Hematopoietic multipotent progenitor cell treated with erythropoietin and hydrocortisone succinate and interleukin-3 and kit ligand, for 4 days (in vitro differentiated cells): ENCODE data around the gene GGT5.

Experiments used
- DNase-seq: peaks from one replicate; pipeline ENCODE4 v3.0.0-alpha.2; 2015

GGT5 gene

DNA sequence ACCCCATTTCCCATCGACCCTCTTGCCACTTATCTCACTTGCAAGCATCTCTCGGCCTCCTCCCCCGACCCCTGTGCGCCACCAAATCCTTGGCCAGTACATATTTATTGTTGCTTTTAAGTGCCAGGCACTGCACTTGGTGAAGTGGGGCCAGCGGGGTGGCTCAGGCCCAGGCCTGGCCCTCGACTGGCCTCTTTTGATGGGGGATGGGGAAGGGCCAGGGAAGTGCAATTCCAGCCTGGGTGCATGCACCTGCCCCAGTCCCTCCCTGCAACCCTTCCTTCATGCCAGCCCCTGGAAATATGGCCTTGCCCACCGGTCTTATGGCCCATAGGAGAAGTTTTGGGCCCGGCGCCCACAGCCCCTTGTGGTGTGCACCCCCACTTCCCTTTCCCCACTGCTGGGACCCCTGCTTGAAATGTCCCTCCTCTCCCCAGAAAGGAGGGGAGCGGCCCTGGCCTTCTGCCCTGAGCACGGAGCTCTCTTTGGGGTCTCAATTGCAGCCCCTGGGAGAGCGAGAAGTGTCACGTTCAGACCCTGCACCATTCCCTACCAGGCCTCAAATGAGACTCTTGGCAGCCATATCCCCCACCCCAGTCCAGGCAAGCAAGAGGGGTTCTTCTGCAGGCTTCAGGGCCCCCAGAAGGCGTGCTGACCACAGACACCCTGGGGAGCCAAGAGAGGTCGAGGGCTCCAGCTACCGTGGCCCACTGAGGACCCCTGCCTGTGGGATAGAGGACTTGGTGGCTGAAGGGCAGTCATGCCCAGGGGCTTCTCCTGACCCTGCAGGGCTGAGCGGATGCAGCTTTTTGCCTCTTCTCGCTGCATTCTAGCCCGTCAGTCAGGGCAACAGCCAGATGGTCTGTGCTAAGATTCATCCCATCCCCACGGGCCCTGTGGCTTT is 62.6 kb downstream of the GGT5 start:
- peak; percentile 50 for DNase-seq

DNA sequence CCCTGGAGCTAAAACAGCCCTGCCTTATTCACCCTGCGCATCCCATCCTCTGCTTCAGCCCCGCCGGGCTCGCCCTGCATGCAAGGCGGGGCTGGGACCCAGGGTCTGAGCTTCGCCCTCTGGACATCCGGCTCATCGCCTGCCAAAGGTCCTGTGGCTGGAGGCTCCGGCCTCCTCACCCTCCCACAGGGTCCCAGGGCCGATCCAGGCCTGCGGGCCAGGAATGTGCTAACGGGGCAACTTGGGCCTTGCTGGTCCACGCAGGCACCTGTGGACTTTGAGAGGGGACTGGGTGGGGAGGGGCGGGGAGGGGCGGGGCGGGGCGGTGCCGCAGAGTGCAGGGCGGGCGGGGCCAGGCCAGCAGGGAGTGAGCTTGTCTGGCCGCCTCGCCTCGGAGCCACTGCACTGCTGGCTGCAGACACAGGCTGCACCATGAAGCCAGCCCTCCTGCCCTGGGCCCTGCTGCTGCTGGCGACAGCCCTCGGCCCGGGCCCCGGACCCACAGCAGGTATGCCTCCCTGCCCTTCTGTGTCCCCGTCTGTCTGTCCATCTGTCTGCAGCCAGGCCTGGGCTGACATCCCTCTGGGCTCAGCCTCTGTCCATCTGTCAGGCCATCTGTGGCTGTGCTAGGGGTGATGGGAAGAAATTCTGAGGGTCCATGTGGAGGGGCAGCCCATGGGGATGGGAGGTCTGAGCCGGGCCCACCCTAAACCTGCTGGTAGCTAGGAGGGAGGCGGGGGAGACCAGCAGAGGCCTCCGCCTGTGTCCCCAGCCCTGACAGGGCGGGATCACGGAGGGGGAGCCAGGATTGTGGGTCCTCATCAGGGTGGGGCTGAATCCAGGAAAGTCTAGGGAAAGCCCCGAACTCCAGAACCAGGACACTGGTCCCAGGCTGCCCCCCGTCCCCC is 63.5 kb downstream of the GGT5 start, which contains the start of gene SUSD2:
TSS of gene SUSD2 (plus strand) at position 400 of the 908 bp plus-strand sequence. CDS start at position 433, 33 bp downstream.
- no peak for DNase-seq

DNA sequence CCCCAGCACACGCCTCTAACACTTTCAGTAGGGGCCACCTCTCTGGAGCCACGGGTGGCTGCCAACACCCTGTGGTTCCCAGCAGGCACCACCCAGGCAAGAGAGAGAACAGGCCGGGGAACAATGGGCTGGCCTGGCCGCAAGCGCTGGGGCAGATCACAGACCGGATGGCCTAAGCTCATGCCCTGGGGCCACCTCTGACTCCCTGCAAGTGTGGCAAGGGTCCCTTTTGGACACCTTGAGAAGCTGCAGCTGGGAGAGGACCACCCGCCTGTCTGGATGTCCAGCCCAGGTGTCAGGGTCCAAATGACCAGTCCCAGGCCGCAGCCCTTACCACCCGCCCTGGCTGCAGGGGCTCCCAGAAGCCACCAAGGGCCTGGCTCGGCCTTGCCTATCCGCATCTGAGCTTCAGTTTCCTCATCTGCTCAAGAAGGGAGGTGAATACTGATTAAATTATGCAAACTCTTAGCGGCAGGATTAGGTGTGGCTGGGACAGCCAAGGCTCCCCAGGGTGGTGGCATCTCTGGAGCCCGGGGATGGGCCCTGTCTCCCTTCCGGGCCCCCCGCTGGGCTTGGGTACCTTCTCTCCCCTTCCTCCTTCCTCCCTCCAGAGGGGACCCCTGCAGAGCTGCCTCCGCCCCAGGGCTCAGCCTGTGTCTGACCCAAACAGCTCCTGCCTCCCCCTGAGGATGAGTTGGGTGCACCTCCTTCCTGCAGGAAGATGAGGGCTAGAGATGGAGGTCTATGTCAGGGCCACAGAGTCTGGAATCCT is 64.4 kb downstream of the GGT5 start:
- no peak for DNase-seq

DNA sequence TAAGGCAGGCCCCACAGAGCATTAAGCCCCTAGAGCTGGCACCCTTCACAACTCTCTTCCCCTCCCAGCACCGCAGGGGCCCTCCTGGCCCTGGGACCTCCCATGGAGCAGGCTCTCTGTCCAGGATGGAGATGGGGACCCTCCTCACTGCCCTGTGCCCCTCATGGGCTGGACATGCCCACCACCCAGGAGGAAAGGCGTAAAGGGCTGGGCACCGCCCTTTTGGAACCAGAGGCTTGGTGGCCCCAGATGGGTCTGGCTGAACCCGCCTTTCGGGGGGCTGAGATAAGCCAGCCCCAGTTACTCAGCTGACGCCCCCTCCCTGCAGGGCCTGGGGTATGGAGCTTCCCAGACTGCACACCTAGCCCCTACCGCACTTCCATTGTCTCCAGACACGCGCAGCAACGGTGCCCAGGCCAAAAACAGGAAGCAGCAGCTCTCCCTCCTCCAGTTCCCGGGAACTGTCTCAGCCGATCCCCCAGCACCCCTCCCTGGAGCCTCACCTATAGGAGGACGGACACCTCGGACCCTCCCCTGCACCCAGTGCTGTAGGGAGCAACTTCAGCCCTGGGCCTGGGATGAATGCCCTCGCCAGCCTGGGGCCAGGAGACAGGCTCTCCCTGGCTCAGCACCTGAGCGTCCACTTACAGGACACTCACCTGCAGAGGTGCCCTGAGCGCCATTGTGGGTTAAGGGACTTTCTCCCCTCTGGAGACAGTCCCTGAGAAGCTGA is 65.2 kb downstream of the GGT5 start:
- DNase-seq = no peak

DNA sequence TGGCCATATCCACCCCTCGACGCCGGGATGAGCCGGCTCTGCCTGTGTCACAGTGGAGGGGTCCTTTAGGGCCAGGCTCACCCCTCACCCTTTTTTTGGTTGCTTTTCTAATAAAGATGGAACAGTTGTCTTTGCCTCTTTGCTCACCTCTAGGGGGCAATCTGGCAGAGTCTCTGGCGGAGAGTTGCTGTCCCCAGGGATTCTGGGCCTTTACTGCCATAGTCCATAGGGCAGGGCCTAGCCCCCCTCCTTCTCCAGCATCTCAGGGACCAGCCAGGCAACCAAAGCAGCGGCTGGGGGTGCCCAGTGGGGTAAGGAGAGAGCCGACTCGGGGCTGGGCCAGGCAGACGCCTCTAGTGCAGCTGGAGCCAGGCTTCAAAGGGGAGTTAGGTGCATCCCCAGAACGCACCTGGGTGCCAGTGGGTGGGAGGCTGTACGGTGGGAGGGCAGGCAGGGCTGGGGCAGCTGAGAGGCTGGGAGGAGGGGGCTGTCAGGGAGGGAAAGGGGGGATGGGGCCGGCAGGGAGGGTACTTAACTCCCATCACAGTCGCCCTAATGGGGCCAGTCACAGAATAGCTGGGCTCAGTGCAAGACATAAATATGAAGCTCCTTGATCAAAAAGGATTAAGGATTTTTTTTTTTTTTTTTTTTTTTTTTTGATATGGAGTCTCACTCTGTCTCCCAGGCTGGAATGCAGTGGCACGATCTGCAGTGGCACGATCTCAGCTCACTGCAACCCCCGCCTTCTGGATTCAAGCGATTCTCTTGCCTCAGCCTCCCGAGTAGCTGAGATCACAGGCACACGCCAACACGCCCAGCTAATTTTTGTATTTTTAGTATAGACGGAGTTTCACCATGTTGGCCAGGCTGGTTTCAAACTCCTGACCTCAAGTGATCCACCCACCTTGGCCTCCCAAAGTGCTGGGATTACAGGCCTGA is 66.1 kb downstream of the GGT5 start:
- DNase-seq = peak; percentile 29

DNA sequence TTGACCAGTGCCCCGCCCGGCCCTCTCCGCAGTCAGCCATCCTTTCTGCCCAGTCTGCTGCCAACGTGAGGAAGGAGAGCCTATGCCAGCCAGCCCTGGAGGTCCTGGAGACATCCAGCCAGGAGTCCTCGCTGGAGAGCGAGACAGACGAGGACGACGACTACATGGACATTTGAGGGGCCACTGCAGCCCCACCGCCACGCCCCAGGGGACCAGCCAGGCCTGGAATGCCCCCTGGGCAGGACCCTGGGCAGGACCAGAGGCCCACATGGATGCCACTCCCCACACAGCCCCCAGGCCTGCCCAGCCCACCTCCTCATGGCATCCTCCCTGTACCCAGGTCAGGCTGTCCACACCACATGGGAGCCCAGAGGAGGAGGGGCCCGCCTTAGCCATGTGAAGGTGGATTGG is 66.9 kb downstream of the GGT5 start:
- DNase-seq = no peak

DNA sequence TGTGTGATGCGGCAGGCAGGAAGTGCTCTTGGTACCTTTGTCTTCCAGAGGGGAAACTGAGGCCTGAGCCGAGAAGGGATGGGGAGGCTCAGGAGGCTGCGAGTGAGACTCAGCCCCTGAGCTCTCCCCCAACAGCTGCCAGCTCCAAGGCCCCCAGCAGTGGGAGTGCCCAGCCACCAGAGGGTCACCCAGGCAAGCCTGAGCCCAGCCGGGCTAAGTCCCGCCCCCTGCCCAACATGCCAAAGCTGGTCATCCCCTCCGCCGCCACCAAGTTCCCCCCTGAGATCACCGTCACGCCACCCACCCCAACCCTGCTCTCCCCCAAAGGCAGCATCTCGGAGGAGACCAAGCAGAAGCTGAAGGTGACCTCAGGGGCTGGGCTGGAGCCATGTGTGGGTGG is 67.4 kb downstream of the GGT5 start:
- DNase-seq = no peak

DNA sequence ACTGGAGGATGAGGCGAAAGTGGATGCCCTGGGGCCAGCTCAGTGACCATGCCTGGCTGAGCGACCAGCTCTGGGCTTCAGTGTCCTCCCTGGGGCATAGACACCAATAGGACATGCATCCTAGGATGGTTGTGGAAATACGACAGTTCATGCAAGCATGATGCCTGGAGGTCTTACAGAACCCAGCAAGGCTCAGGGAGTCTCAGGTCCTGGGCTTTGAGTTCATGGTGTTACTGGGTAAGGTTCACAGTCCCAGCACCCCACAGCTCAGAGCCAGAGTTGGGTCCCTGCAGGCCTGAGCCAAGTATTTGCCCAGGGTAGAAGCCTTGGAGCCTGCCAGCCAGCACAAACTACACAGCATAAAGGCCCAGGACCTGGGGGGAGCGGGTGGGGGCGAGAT is 67.8 kb downstream of the GGT5 start:
- no peak for DNase-seq

DNA sequence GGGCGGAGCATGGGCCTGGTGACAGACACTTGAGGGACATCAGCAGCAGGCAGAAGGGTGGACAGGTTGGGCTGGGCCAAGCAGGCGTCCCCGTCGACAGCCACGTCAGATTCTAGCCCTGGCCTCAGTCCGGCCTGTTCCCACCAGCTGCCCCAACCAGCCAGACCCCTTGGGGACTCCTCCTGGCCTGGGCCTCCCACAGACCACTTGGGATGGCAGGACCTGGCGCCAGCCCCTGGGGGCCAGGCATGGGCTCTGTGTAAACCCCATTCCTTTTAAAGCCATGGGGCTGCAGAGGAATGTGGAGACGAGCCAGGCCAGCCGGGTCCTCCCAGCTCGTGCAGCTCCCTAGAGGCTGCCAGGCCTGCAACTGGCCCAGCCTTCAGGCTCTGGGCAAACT is 68.3 kb downstream of the GGT5 start:
- no peak for DNase-seq

DNA sequence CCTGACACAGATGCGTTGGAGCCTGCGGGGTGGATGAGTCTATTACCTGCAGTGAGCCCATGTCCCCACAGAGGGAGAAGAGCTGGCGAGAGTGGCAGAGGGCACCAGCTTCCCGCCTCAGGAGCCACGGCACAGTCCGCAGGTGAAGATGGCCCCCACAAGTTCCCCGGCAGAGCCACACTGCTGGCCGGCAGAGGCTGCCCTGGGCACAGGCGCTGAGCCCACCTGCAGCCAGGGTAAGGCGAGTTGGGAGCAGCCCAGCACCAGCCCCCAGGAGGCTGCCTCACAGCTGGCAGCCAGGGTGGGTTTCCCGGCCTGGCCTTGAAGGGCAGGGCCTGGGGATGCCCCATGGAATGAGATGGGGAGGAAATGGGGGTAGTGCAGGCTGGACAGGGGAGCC is 68.8 kb downstream of the GGT5 start:
- DNase-seq = no peak

DNA sequence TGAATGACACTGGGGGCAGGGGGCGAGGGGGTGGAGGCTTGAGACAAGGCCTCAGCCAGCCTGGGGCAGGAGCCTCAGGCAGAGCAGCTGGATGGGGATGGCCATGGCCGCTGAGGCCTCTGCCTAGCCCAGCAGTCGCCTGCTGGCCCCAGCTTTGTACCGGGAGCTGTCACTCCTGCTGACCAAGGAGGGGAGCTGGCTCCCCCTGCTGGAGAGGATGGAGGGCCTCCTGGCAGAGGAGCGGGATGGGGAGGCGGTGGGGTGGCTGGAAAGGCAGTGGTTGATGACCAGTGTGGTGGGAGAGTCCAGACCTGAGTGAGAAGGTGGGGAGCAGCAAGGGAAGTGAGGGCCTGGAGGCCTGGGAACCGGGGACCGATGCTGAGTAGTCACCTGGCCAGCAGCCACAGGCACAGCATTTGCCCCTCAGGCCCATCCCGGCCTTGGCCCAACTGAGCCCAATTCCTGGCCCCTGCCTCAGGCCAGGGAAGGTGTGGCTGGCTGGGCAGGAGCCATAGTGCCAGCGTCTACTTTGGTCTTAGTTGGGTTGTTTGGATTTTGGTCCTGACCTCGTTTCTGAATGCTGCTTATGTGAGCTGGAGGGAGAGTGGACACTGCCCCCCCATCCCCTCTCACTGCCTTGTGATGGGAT is 69.6 kb downstream of the GGT5 start:
- DNase-seq = peak; percentile 85

DNA sequence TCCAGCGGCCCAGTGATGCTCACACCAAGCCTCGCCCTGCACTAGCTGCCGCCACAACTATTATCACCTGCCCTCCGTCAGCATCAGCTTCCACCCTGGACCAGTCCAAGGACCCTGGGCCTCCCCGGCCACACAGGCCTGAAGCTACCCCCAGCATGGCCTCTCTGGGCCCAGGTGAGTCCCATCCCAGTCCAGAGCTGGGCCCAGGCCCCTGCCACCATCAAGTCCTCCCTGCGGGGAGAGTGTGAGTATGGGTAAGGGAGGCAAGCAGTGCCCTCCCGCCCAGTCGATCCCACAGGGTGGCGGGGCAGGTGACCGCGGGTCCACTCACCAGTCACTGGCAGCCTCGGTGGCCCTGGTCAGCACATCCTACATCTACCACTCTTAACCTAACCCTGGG is 73.1 kb downstream of the GGT5 start:
- no peak for DNase-seq

DNA sequence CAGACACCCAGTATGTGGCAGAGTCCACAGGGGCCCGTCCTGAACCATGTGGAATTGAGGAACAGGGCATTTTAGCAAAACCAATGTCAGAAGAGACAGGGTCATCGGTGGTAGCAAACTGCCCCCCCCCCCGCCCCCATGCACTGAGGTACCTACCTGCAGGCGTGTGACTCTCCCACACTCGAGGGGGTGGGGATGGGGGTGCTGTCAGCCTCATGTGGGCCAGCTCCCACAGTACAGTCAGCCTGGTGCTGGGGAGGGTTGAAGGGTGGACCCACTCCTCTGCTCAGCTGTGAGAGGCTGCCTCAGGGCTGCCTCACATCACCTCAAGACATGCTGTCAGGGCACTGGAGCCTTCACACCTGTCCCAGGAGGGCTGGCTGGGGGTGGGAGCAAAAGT is 74.2 kb downstream of the GGT5 start:
- no peak for DNase-seq

DNA sequence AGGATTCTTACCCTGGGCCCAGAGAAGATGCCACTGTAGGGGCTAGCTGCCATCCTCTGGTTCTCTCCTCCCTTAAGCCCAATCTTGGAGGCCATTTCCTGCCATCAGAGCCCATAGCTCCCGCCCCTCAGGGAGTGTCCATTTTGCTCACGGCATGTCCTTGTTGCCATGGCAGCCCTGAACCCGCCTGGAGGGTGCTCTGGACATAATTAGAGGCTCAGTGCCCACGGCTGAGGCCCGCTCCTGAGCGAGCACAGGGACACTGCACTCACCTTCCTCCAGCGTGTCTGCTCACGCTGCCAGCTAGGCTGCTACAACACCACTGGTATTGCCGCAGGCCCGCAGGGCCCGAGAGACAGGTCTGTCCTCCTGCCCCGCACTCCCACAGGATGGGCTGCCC is 74.7 kb downstream of the GGT5 start:
- DNase-seq = no peak
